ENCODE measurements around the gene DEPDC1B.
A peak's percentile ranks its signal among the peaks of the same experiment; 100 is the strongest.

Gene DEPDC1B

DNA sequence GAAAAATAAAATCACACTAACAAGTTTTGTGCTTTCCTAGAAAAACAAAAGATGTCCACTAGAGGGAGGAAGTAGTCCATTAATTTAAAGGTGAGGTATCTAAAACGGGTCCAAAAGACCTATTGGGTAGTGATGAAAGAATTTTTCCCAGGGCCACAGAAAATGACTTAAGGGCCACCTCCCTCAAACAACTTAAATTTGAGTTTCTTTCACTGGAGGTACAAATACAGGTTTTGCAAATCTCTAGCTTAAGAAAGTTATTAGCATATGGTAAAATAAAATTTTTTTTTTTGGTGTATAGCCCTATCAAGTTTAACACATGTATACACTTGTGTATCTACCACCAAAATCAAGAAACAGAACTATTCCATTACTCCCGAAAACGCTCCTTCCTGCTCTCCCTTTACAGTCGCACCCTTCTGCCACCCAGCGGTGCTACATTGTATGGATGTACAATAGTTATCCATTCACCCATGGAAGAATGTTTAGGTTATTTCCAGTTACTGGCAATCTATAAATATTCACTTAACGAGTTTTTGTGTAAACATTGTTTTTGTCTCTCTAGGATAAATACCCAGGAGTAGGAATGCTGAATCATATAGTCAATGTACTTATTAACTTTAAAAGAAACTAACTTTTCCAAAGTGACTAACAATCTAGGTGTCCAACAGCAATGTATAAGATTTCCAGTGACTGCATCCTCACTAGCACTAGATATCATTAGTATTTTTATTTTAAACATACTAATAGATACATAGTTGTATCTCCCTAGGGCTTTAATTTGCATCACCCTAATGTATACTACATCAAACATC is 21.9 kb downstream of the DEPDC1B start:
- TF ChIP-seq, protein P1, sequence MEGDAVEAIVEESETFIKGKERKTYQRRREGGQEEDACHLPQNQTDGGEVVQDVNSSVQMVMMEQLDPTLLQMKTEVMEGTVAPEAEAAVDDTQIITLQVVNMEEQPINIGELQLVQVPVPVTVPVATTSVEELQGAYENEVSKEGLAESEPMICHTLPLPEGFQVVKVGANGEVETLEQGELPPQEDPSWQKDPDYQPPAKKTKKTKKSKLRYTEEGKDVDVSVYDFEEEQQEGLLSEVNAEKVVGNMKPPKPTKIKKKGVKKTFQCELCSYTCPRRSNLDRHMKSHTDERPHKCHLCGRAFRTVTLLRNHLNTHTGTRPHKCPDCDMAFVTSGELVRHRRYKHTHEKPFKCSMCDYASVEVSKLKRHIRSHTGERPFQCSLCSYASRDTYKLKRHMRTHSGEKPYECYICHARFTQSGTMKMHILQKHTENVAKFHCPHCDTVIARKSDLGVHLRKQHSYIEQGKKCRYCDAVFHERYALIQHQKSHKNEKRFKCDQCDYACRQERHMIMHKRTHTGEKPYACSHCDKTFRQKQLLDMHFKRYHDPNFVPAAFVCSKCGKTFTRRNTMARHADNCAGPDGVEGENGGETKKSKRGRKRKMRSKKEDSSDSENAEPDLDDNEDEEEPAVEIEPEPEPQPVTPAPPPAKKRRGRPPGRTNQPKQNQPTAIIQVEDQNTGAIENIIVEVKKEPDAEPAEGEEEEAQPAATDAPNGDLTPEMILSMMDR (IDR thresholded peaks at IDR 0.05; ENCODE audit: low read depth, low read length), result peak; percentile 27; the same call in 1 of the 2 replicates
- no peak overlapping the region for H3K4me3 ChIP-seq (ENCODE audit: low read depth, low read length)

DNA sequence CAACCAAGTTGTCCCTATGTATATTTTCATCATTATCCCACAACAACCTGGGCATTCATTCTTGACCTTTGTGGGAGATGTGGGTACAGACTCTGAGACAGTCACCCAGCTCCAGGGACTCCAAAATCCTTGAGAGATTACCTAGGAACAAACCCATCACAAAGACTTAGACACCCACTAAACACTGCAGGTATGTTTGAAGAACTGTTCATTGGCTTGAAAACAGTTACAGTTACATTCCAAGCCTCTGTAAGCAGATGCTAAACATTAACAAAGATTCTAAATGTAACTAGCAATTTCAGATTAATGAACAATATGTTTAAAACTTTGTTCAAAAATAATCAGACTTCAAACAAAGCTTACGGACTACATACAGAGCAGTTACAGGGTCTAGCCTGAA is 24.7 kb downstream of the DEPDC1B start:
- TF ChIP-seq, protein P1 (IDR thresholded peaks at IDR 0.05; ENCODE audit: low read depth, low read length), result no peak
- H3K4me3 ChIP-seq (ENCODE audit: low read depth, low read length), result no peak overlapping the region

DNA sequence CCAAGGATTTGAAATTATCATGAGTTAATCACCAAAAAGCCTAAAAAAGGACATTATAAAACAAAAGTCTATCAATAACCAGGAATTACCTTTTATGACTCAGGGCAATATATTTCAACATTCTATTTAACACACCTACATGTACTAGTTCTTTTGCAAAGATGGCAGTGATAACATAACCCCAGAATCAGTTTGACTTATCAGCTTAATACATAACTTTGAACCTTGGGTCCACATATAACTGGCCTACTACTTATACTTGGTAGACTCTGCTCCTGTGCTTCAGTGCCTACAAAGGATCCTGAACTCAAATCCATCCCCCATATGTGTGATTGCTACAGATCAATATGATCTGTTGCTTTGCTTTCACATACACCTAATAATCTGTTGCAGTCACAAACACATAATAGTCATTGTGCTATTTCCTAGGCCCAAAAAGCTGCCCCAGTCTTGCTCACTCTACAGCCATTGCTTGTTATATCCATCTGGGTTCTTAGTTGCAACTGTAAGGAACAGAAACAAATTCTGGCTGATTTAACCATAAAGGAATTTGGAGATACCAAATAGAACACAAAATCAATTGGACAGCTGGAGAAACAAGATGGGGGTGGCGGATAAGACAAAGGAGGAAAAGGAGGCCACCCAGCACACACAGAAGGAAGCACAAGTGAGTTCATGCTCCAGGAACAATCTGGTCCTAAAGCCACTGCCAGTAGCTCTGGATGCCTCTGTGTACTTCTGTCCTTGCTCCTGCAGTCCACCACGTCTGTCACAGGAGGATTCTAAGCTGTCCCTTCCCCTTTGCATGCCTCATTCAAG is 25.5 kb downstream of the DEPDC1B start:
- TF ChIP-seq, protein P1 (IDR thresholded peaks at IDR 0.05; ENCODE audit: low read depth, low read length), result no peak
- no peak overlapping the region for H3K4me3 ChIP-seq (ENCODE audit: low read depth, low read length)

DNA sequence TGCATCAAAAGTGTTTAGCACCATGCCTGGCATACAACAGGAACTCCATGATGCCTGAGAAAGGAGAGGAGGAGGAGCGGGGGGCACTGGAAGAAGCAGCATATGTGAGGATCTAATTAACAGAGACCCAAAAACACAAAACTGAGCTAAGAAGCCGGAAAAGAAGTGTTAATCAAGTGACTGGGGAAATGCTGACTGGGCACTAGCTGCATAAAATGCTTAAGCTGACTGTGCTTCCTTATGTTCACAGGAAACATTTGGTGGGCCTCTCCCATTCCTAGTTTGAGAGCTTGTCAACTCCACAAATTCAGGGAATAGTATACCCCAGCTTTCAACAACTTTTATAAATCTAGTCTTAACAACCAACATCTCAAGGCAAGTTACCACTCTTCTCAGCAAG is 26.6 kb downstream of the DEPDC1B start:
- TF ChIP-seq, protein P1 (IDR thresholded peaks at IDR 0.05; ENCODE audit: low read depth, low read length), result no peak
- H3K4me3 ChIP-seq (ENCODE audit: low read depth, low read length), result no peak overlapping the region

DNA sequence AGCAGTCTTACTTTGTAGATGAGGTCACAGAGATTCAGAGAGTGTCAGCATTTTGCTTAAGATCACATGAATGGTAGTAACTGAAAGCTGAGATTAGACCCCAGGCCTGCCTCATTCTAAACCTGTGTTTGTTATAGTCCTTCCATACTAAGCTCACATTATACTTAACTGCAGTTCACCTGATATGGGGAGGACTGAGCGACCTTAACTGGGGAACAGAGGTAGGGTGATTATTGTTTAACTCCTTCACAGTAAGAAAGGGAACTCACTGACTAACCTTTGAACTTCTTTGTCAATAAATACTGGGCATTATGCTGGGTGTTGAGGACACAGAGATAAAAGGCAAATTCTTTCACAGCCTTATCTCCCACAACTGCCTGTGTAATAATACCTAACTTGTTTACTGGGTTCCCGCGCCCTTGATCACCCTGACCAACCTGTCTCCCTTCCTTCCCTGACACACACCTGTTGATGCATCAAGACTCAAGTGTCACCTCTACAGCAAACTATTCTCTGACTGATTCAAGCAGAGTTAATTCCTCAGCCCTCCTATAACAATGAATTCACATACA is 27.2 kb downstream of the DEPDC1B start:
- TF ChIP-seq, protein P1 (IDR thresholded peaks at IDR 0.05; ENCODE audit: low read depth, low read length), result no peak
- H3K4me3 ChIP-seq (ENCODE audit: low read depth, low read length), result no peak overlapping the region

DNA sequence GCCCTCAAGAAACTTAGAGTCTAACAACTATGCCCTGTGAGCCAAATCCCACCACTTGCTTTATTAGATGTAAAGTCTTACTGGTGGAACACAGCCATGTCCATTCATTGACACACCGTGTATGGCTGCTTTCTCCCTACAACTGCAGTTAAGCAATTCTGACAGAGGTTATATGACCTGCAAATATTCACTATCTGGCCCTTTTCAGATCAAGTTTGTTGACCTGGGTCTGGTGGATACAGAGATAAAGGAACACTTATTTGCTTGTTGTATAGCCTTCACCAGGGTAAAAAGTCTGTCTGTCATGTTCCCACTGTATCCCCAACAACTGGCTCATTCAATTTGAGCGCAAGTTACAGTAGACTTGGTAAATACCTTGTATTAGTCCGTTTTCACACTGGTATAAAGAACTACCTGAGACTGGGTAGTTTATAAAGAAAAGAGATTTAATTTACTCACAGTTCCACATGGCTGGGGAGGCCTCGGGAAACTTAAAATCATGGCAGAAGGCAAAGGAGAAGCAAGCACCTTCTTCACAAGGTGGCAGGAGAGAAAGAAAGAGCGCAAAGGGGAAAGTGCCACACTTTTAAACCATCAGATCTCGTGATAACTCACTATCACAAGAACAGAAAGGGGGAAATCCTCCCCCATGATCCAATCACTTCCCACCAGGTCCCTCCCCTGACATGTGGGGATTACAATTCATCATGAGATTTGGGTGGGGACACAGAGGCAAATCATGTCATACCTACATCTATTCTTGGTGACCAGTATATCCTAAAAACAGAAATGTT is 27.9 kb downstream of the DEPDC1B start:
- TF ChIP-seq, protein P1 (IDR thresholded peaks at IDR 0.05; ENCODE audit: low read depth, low read length), result no peak
- H3K4me3 ChIP-seq (ENCODE audit: low read depth, low read length), result no peak overlapping the region
